Measurements from ENCODE around the gene CACNA1G.

The CACNA1G gene

GRCh38 chr17:50548831-50549230, 11.7 kb upstream of the CACNA1G start:
- no peak for DNase-seq (ENCODE audit: low spot score)

DNA sequence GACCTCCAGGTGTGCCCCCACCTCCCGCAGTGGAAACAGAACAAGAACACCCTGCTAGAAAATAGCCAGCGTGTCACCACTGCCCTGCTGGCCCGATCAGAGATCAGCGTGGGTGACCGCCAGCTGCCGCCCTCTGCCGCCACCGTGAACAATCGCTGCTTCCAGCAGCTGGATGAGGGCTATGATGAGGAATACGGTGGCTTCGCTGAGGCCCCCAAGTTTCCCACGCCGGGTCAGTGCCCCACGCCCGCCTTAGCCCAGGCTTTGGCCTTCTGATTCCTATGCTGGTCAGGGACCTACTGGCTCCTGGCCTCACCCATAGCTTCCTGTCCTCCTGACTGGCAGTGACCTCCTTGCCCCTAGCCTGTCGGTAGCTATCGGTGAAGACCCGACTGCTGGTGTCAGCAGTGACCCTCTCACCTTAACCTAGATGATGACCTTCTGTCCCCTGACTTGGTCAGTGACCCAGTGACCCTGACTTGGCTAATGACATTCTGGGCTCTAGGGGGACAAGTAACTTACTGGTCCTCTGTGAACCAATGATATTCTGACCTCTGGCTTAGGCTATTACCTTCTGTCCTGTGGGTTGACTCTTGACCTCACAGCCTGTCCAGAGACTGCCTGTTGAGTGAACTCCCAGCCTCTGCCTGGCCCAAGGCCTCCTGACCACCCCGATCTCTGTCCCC, 11.1 kb upstream of the CACNA1G start:
- DNase-seq (ENCODE audit: low spot score), result no peak

GRCh38 chr17:50549969-50550368, 10.5 kb upstream of the CACNA1G start:
- DNase-seq (ENCODE audit: low spot score), result no peak

- DNase-seq (ENCODE audit: low spot score), result peak; percentile 75
Observed at GRCh38 chr17:50550661-50551432, 9.7 kb upstream of the CACNA1G start.

- DNase-seq (ENCODE audit: low spot score), result no peak
Observed at GRCh38 chr17:50551433-50551815, 9.1 kb upstream of the CACNA1G start.

GRCh38 chr17:50551884-50552283, 8.6 kb upstream of the CACNA1G start:
- DNase-seq (ENCODE audit: low spot score), result no peak

DNA sequence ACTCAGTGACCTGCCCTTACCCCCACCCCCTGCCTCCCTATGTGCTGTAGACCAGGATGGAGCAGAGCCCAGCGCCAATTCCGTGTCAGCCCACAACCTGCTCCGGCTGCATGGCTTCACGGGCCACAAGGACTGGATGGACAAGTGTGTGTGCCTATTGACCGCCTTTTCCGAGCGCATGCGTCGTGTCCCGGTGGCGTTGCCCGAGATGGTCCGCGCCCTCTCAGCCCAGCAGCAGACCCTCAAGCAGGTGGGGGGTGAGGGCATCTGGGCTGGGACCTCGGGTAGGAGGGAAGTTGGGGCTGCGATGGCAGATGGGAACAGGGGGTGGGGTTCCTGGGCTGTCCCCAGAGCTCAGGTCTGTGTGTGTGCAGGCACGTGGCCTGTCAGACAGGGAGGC, 6.3 kb upstream of the CACNA1G start:
- no peak for DNase-seq (ENCODE audit: low spot score)

- no peak for DNase-seq (ENCODE audit: low spot score)
Observed at GRCh38 chr17:50556803-50557202, 3.7 kb upstream of the CACNA1G start.

- DNase-seq (ENCODE audit: low spot score), result no peak
Observed at GRCh38 chr17:50557630-50558029, 2.9 kb upstream of the CACNA1G start.

- no peak for DNase-seq (ENCODE audit: low spot score)
Observed at GRCh38 chr17:50558091-50558490, 2.4 kb upstream of the CACNA1G start.

DNA sequence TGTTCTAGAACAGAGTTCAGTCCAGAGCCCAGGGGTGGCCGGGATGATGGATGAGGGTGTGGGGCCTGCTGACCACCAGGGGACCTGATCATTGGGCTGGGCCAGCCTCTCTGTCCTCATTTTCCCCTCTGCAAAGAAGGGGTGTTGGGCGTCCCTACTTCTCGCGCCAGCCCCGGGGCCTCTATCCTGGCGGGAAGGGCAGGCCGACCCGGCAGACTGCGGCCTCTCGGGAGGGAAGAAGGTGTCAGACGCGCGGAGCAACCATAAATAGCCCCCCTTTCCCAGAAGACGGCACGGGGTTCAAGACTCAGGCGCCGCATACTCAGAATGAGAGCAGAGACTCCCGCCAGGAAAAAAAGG, 2.0 kb upstream of the CACNA1G start:
- DNase-seq (ENCODE audit: low spot score), result no peak

- no peak for DNase-seq (ENCODE audit: low spot score)
Observed at GRCh38 chr17:50558941-50559614, 1.4 kb upstream of the CACNA1G start.

DNA sequence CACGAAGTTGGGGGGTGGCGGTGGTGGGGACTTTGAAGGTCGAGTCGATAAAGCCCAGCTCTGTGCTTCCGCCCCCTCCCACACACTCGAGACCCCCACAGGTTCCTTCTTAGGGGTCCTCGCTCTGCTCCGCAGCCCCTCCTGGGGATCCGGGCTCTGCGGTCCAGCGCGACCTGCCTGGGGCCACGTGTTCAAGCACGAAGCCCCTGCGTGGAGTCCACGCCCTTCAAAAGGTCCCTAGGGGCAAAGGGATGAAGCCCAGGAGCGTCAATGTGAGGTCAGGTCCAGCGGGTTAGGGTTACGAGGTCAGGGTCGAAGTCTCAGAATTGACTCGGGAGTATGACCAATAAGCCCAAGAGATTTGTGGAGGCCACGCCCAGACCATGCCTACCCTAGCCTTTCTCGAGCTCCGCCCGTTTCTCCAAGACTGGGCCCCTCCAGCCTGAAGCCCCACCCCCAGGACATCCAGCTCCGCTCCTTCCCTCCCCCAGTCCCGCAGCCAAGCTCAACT, 786 bp upstream of the CACNA1G start:
- DNase-seq (ENCODE audit: low spot score), result no peak

GRCh38 chr17:50560931-50561745, 623 bp downstream of the CACNA1G start:
- no peak for DNase-seq (ENCODE audit: low spot score)

GRCh38 chr17:50561746-50562141, 1.2 kb downstream of the CACNA1G start:
- DNase-seq (ENCODE audit: low spot score), result no peak

- DNase-seq (ENCODE audit: low spot score), result no peak
Observed at GRCh38 chr17:50562242-50563091, 2.0 kb downstream of the CACNA1G start.

DNA sequence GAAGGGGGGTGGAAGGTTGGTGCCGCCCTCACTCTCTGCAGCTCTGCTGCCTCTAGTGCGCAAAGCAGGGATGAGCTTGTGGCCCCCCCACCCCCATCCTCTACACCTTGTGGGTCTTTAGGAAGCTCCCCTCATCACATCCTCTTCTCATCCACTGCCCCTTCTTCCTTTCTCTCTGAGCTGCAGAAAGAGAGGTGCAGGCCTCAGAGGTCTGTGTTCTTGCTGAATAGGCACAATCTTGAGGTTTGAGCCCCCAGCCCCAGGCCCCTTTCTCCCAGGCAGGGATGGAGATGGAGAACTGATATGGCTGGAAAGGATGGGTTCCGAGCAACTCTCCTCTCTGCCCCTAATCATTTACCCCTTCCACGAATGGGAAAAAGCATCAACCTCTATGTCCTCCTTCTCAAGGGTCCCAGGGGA, 2.6 kb downstream of the CACNA1G start:
- no peak for DNase-seq (ENCODE audit: low spot score)

DNA sequence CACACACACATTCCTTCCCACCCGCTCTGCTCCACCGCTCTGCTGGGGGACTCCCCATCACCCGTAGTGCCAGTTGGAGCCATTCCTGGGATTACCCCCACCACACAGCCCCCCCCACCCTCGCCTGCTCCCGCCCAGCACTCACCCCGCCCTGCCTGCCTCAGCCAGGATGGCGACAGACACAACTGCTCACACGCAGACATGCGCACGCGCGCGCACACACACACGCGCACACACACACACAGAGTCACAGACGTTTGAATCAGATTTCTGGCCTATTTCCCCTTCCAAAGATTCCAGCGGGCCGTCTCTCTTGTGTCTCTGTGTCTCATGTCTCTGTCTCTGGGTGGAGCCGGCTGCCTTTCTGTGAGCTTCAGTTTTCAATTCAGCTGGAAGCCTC, 4.4 kb downstream of the CACNA1G start:
- no peak for DNase-seq (ENCODE audit: low spot score)

GRCh38 chr17:50565402-50566350, 5.2 kb downstream of the CACNA1G start:
- DNase-seq (ENCODE audit: low spot score), result peak; percentile 83

DNA sequence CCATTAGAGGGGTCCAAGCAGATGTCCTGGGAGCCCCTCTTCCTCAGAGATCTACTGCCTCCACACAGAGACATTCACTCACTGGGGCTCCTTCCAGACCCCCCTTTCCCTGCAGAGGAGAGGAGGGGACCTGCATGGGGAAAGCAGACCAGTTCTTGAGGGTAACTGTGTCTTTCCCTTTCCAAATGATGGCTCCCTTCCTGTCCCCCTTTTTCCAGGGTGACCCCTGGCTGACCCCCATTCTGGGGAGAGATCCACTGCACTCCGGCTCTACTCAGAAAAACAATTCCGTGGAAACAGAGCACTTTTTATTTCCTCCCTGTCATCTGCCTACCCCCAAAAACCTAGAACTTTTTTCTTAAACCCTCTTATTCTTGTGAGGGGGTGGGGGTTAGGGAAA, 6.4 kb downstream of the CACNA1G start:
- no peak for DNase-seq (ENCODE audit: low spot score)

Measured in putamen (tissue), 1 donor.